ENCODE results near the gene PCDHGB1. TPM values are rescaled to one million over a fixed set of nuclear protein-coding genes. Genes with fewer than 3 reads are reported as not detected.
A peak's percentile ranks its signal among the peaks of the same experiment; 100 is the strongest.

The PCDHGB1 gene
- total RNA-seq, 4 donors from 2014 or later: 1.2 to 4.3 (median 2.8) TPM

DNA sequence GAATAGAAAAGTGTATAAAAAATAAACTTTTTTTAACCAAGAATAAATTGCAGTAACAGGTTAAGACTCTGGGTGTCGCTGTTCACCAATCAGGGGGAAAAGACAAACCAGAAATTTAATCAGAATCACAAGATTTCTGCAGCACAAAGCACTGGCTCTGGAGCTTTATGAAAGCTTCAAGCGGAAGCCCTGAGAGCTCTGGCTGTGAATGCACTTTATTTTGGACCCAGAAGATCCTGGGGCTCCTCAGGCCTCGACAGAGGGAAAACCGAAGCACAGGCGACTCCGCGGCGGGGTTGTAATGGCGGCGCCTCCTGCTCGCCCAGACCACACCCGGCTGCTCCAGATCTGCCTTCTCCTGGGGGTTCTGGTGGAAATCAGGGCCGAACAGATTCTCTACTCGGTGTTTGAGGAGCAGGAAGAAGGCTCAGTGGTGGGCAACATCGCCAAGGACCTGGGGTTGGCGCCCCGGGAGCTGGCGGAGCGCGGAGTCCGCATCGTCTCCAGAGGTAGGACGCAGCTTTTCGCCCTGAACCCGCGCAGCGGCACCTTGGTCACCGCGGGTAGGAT lies 5.1 kb downstream of the PCDHGB1 start, which contains the start of gene PCDHGA4:
Gene PCDHGA4, plus strand, starts transcription at position 122 of the 570 bp plus-strand sequence. Its CDS starts 87 bp downstream, at position 209.
- H3K4me3 ChIP-seq: peak within 1 kb of the TSS; percentile 29
- H3K36me3 ChIP-seq: no peaks in the 10 kb centered on the region
- no peak for DNase-seq (ENCODE audit: low spot score in 2 of 2)
- H3K27me3 ChIP-seq: no peaks in the 10 kb centered on the region
- 14% methylated on average over 22 of the region's 29 CpGs for WGBS
- peaks cover 55% of the 10 kb centered on the region for H3K9me3 ChIP-seq
- TF ChIP-seq POLR2A (IDR thresholded peaks at IDR 0.05) (no peak), CTCF (IDR thresholded peaks at IDR 0.05) (no peak), EP300 (IDR thresholded peaks at IDR 0.05) (no peak), POLR2AphosphoS5 (IDR thresholded peaks at IDR 0.05) (no peak)
- H3K27ac ChIP-seq: no peak within 1 kb of the TSS
- no peaks in the 10 kb centered on the region for H3K4me1 ChIP-seq

DNA sequence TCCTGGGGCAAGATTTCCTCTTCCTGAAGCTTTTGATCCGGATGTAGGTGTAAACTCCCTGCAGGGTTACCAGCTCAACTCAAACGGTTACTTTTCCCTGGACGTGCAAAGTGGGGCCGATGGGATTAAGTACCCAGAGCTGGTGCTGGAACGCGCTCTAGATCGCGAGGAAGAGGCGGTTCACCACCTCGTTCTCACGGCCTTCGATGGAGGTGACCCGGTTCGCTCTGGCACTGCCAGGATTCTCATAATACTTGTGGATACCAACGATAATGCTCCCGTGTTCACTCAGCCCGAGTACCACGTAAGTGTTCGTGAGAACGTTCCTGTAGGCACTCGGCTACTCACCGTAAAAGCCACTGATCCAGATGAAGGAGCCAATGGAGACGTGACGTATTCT lies 5.7 kb downstream of the PCDHGB1 start:
- no peaks in the 10 kb centered on the region for H3K36me3 ChIP-seq
- peaks cover 56% of the 10 kb centered on the region for H3K9me3 ChIP-seq

DNA sequence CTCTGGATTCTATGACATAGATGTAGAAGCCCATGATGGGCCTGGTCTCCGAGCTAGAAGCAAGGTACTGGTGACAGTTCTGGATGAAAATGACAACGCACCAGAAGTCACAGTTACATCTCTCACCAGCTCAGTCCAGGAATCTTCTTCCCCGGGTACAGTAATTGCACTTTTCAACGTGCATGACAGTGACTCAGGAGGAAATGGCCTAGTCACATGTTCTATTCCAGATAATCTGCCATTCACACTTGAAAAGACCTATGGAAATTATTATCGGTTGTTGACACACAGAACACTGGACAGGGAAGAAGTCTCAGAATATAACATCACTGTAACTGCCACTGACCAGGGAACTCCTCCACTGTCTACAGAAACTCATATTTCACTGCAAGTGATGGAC lies 6.2 kb downstream of the PCDHGB1 start:
- Histone ChIP-seq H3K4me1 (no peaks in the 10 kb centered on the region), H3K27ac (no peak overlapping the region), H3K9me3 (peaks cover 57% of the 10 kb centered on the region), H3K27me3 (no peaks in the 10 kb centered on the region), H3K36me3 (no peaks in the 10 kb centered on the region), H3K4me3 (no peak overlapping the region)
- no peak for DNase-seq (ENCODE audit: low spot score in 2 of 2)
- WGBS: 79% methylated on average over 5 of the region's 5 CpGs
- TF ChIP-seq CTCF (IDR thresholded peaks at IDR 0.05) (no peak), POLR2A (IDR thresholded peaks at IDR 0.05) (no peak), EP300 (IDR thresholded peaks at IDR 0.05) (no peak), POLR2AphosphoS5 (IDR thresholded peaks at IDR 0.05) (no peak)

More for the DNA sequence above, 5.7 kb downstream of the PCDHGB1 start:
- Histone ChIP-seq H3K27me3 (no peaks in the 10 kb centered on the region), H3K4me1 (no peaks in the 10 kb centered on the region), H3K27ac (no peak overlapping the region), H3K4me3 (peak overlapping the region; percentile 29)
- 64% methylated on average over 16 of the region's 24 CpGs for WGBS
- TF ChIP-seq POLR2A (IDR thresholded peaks at IDR 0.05) (no peak), CTCF (IDR thresholded peaks at IDR 0.05) (no peak), EP300 (IDR thresholded peaks at IDR 0.05) (no peak), POLR2AphosphoS5 (IDR thresholded peaks at IDR 0.05) (no peak)
- no peak for DNase-seq (ENCODE audit: low spot score in 2 of 2)

GRCh38 chr5:141356950-141357349 lies 7.1 kb downstream of the PCDHGB1 start:
- H3K36me3 ChIP-seq: no peaks in the 10 kb centered on the region
- H3K27ac ChIP-seq: no peak overlapping the region
- H3K4me1 ChIP-seq: no peaks in the 10 kb centered on the region
- 63% methylated on average over 4 of the region's 19 CpGs for WGBS
- TF ChIP-seq EP300 (IDR thresholded peaks at IDR 0.05): no peak
- TF ChIP-seq CTCF (IDR thresholded peaks at IDR 0.05): no peak
- TF ChIP-seq POLR2A (IDR thresholded peaks at IDR 0.05): no peak
- TF ChIP-seq POLR2AphosphoS5 (IDR thresholded peaks at IDR 0.05): no peak
- no peak for DNase-seq (ENCODE audit: low spot score in 2 of 2)
- no peak overlapping the region for H3K4me3 ChIP-seq
- peaks cover 3% of the 10 kb centered on the region for H3K27me3 ChIP-seq
- H3K9me3 ChIP-seq: peaks cover 55% of the 10 kb centered on the region

DNA sequence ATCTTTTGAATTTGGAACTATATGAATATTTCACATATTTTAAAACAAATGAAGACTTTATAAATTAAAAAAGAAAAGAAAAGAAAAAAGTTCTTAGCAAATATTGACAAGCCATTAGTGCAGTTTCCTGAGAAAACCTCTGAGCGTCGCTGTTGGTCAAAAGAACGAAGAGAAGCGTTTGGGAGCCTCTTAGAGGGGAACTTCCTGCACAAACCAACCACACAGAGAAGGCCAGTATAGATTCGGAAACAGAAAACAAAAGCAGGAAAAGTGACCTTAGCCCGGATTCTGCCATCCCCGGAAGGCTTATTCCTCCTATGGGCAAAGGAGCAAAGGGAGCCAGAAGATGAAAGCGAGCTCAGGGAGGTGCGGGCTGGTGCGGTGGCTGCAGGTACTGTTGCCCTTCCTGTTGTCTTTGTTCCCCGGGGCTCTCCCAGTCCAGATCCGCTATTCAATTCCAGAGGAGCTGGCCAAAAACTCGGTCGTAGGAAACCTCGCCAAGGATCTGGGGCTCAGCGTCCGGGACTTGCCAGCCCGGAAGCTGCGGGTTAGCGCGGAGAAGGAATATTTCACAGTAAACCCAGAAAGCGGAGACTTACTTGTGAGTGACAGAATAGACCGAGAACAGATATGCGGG lies 10.0 kb downstream of the PCDHGB1 start, which contains the start of gene PCDHGB2:
Gene PCDHGB2, plus strand, starts transcription at position 205 of the 637 bp plus-strand sequence. Its CDS starts 142 bp downstream, at position 347.
- no peak within 1 kb of the TSS for H3K27ac ChIP-seq
- peaks cover 3% of the 10 kb centered on the region for H3K4me1 ChIP-seq
- DNase-seq (ENCODE audit: low spot score in 2 of 2): no peak
- 23% methylated on average over 23 of the region's 24 CpGs for WGBS
- peaks cover 19% of the 10 kb centered on the region for H3K27me3 ChIP-seq
- peak within 1 kb of the TSS; percentile 24 for H3K4me3 ChIP-seq
- no peak for TF ChIP-seq CTCF (IDR thresholded peaks at IDR 0.05)
- no peak for TF ChIP-seq EP300 (IDR thresholded peaks at IDR 0.05)
- no peak for TF ChIP-seq POLR2AphosphoS5 (IDR thresholded peaks at IDR 0.05)
- no peak for TF ChIP-seq POLR2A (IDR thresholded peaks at IDR 0.05)
- H3K36me3 ChIP-seq: no peaks in the 10 kb centered on the region
- peaks cover 64% of the 10 kb centered on the region for H3K9me3 ChIP-seq
